GM18870 (cell line): Measurements from ENCODE around the gene RBBP5.
A peak's percentile ranks its signal among the peaks of the same experiment; 100 is the strongest.
"Not testable (repeated sequence)": the region's sequence is repeated elsewhere in the genome, so short reads cannot be mapped to it uniquely, and the experiment has no call there.

Source experiments
- ATAC-seq: cut with Tn5 transposase; IDR thresholded peaks from one replicate; pipeline ENCODE4 v1.9.1; 2021; ENCODE audit warnings: moderate library complexity; ENCODE audit not compliant: unreplicated experiment

Gene RBBP5

DNA sequence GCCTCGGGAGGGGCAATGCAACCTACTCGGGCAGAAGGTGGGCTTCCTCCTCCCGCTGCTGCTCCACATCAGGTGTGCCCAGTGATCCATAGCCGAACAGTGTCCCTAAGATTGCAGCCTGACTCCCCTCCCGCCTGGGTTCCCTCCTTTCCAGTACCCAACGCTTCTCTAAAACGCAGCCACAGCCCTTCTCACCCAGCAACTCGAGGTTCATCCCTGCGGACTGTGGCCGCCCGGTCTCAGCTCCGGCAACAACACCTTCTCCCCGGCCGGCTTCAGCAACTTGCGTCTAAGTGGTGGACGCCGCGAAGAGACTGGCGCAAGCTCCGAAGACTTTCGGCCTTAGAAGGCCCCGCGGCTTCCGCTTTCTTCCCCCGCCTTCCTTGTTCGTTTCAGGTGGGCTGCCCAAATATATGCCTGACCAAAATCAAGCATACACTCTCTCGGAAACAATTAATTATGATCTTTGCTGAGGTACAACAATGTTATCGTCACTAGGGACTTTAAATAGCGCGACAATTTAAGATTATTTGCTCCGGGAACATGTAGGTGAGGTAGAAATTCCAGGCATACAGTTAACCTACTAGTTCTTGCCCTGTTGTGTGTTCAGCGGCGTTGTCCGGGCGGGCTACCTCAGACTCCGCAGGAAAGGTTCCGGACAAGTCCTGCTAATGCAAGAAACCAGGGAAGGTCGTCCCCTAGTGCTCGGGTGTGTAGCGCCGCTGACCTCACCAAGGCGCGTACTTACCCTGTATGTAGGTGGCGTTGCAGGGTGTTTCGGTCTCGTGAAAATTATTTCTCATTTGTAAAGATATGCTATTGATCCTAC is at the start of gene RBBP5:
Gene RBBP5, minus strand, starts transcription at position 319 of the 829 bp plus-strand sequence. Its CDS starts 105 bp downstream, at position 214.
- peak; percentile 93 for ATAC-seq

DNA sequence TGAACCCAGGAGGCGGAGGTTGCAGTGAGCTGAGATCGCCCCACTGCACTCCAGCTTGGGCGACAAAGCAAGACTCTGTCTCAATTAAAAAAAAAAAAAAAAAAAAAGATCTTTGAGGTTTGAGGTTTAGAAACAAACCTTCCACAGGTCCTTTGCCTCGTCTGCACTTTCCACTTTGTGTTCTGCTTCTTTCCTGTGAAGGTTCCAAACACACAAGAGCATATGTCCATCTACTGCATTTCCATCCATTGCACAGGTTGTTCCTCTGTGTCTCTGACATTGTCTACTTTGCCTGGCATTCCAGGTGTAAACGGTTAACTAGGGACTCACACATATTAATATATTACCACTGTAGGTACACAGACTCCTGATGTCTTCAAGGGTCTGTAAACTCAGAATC is 49.6 kb upstream of the RBBP5 start:
- no peak for ATAC-seq

DNA sequence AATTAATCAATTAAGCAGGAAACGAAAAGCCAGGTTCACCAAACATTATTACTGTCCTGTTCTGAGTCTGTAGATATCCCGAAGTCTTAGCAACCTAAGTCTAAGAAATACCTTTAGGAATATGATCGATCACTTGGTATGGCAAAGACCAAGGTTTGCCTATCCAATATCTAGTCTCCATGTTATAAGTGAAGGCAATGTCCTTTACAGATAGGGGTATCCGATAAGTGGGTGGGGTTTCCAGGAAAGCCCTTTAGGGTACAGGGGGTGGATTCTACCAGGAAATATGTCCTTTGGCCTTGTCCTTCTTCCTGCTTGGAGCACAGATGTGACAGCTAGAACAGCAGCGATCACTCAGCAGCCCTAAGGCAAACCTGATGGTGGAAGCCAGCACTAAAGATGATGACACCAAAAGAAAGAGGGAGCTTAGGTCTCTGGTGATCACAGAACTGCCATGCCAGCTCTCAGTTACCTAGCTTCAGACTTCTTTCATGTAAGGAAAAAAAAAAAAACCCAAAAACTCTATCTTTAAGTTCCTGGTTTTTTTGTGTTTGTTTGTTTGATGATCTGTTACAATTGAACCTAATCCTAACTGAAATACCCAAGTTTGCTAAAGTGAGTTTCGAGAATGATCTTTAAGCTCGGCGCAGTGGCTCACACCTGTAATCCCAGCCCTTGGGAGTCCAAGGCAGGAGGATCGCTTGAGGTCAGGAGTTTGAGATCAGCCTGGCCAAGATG is 48.9 kb upstream of the RBBP5 start:
- no peak for ATAC-seq

DNA sequence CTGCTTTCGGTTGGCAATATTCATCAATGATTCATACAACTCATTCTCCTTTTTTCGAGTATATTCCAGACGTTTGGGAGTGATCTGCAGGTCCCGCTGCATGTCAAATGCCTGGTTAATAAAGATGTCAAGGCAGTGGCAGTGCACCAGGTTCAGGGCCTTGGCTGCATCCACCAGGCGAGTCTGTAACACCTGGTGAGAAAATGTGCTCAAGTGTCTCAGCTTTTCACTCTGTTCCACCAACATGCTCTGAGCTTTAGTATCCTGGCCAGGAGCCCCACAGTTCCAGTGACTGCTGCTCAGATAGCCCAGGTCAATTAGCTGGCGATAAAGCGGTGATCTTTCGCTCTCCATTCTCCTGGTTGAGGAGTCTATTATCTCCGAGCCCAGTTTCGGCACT is 47.5 kb upstream of the RBBP5 start:
- ATAC-seq, result no peak

- no peak for ATAC-seq
Measured at GRCh38 chr1:205168291-205168690, 46.5 kb upstream of the RBBP5 start.

- ATAC-seq, result no peak
Measured at GRCh38 chr1:205162301-205162700, 40.5 kb upstream of the RBBP5 start.

- ATAC-seq, result no peak
Measured at GRCh38 chr1:205161076-205161475, 39.3 kb upstream of the RBBP5 start.

- ATAC-seq, result no peak
Measured at GRCh38 chr1:205158048-205158616, 36.4 kb upstream of the RBBP5 start.

DNA sequence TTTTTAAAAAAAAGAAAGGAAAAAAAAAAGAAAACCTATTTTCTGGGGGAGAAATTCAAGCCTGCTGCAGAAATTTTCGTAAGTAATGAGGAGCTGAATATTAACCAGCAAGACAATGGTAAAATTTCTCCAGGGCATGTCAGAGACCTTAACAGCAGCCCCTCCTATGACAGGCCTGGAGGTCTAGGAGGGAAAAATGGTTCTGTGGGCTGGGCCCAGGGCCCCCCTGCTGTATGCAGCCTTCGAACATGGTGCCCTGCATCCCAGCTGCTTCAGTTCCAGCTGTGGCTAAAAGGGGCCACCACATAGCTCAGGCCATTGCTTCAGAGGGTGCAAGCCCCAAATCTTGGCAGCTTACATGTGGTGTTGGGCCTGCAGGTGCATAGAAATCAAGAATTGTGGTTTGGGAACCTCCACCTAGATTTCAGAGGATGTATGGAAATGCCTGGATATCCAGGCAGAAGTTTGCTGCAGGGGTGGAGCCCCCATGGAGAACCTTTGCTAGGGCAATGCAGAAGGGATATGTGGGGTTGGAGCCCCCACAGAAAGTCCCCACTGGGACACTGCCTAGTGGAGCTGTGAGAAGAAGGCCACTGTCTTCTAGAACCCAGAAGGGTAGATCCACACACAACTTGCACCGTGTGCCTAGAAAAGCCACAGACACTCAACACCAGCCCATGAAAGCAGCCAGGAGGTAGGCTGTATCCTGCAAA is 34.0 kb upstream of the RBBP5 start:
- ATAC-seq, result not testable (repeated sequence)

GRCh38 chr1:205152505-205152904 is 30.7 kb upstream of the RBBP5 start:
- no peak for ATAC-seq

DNA sequence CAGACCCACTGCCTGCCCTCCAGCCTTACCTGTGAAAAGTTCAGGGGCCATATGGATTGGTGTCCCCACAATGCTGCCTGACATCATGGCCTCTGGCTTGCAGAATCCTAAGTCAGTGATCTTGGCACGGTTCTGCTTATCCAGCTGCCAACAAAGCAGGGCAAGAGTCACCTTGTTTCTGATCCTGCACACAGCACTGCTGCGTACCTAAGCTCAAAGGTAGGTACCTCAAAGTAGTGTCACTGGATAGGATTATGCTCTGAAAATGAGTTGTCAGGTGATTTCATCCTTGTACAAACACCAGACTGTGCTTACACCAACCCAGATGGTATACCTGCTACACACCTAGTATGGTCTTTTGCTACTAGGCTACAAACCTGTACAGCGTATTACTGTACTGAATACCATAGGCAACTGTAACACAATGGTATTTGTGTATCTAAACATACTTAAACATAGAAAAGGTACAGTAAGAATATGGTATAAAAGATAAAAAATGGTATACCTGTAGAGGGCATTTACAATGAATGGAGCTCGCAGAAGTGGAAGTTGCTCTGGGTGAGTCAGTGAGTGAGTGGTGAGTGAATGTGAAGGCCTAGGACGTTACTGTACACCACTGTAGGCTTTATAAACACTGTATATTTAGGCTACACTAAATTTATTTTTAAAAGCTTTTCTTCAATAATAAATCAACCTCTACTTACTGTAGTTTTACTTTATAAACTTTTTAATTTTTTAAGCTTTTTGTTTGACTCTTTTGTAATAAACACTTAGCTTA is 29.1 kb upstream of the RBBP5 start:
- ATAC-seq, result no peak

DNA sequence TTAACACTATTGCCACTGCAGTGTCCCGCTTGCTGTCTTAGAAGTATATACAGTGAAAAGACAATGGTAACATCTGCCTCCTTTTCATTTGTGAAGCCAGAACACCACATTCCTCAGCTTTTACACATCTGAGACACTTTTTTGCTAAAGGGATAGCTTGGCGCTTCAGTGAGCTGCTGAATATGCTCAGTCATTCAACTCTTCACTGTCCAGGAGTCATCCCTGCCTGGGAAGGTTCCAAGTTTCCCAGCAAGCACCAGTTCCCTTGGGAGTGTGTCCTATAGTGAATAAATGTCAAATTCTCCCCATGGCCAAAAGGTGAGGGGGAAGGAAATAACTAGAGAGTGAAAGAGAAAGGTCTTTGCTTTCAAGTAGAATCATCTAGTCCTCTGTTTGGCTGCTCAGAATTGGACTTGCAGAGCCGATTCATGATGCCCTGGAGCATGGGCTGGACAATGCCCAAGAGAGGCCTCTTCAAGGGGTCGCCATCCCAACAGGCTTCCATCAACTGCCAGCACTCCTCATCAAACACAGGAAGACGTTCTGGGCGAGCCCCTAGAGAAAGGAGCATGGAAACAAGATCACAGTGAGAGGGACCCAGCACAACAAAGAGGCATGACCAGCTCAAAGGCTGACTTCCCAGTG is 25.5 kb upstream of the RBBP5 start:
- no peak for ATAC-seq

- ATAC-seq, result no peak
Measured at GRCh38 chr1:205144751-205145150, 23.0 kb upstream of the RBBP5 start.

GRCh38 chr1:205144046-205144720 is 22.4 kb upstream of the RBBP5 start:
- ATAC-seq, result no peak

DNA sequence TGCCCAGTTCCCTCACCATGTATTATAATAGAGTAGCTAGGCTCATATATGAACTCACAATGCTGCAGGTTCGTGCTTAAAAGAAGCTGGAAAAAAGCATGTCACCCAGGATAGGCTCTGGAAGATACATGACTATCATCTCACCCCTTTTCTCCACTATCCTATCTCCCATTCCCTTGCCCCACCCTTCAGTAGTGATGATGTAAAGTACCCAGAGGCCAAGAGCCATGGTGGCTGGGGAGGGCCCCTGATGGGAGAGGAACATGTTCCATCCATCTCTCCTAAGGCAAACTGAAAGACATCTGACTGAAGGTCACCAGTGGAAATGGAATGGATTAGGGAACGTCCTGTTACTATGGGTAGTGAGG is 20.3 kb upstream of the RBBP5 start:
- ATAC-seq, result no peak

- ATAC-seq, result no peak
Measured at GRCh38 chr1:205141236-205142101, 19.7 kb upstream of the RBBP5 start.

- no peak for ATAC-seq
Measured at GRCh38 chr1:205140113-205140512, 18.3 kb upstream of the RBBP5 start.

GRCh38 chr1:205137901-205138300 is 16.1 kb upstream of the RBBP5 start:
- ATAC-seq, result no peak

DNA sequence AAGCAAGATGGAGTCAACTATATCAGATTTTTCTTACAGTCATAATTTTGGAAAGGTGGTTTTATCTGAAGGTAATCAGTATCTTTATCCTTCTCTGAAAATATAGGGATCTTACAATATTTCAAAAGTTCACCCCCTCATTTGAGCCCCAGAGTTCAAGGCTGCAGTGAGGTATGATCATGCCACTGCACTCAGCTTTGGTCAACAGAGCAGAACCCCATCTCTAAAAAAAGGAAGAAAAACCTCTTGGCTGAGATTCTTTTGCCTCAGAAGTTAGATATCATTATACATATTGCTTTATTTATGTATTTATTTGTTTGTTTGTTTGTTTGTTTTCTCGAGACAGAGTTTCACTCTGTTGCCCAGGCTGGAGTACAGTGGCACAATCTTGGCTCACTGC is 11.5 kb upstream of the RBBP5 start:
- no peak for ATAC-seq
